Pancreas (tissue), 10 donors: ENCODE results near the gene CORO1C. TPM values are rescaled to one million over a fixed set of nuclear protein-coding genes. Genes with fewer than 3 reads are reported as not detected.

Experiments
- ATAC-seq, 4 donors: fragments of 200-7000 bp; cut with Tn5 transposase; one replicate each; pipeline versions ENCODE4 v1.8.0 to v1.9.1; 2020; ENCODE audit warnings: mild to moderate bottlenecking in 4 of 4, moderate library complexity in 4 of 4
- DNase-seq, 6 donors: peaks; one replicate each; pipeline ENCODE4 v3.0.0-alpha.2; 2020
- FAIRE-seq: peaks from 2 replicates; lab custom pipeline; 2012; peaks lifted over from hg19 to GRCh38; lab: Jason Lieb, UNC
- H3K27ac ChIP-seq, 4 donors: fragments of 200-600 bp; sonication (generic); 1 replicate in 3 of 4; 2 replicates in 1 of 4; pipeline versions ENCODE4 v1.5.0 to v1.8.0; 2020
- H3K27me3 ChIP-seq, 4 donors: fragments of 200-600 bp; one replicate each; pipeline ENCODE4 v1.8.0; 2021
- H3K36me3 ChIP-seq, 3 donors: fragments of 200-600 bp; sonication (generic) in 1 of 3; one replicate each; pipeline versions ENCODE4 v1.5.0 to v1.8.0; 2020 to 2021
- H3K4me1 ChIP-seq, 3 donors: fragments of 200-600 bp; one replicate each; pipeline ENCODE4 v1.8.0; 2021
- H3K4me3 ChIP-seq, 4 donors: fragments of 200-600 bp; sonication (generic) in 2 of 4; one replicate each; pipeline versions ENCODE4 v1.5.0 to v1.8.0; 2020 to 2021
- H3K9me3 ChIP-seq, 4 donors: fragments of 200-600 bp; one replicate each; pipeline ENCODE4 v1.8.0; 2021
- CTCF ChIP-seq, 4 donors: fragments of 200-600 bp; sonication (generic) in 3 of 4; IDR thresholded peaks; one replicate each; pipeline versions ENCODE4 v1.5.0 to v1.8.0; 2021; ENCODE audit warnings: antibody characterized with exemption in 4 of 4
- WGBS, 2 donors: extraction: QIAGEN DNeasy Blood & Tissue Kit; methylation state at CpG; one replicate each; pipeline ENCODE4 v1.1.7; 2013; 5-methylcytosine and 5-hydroxymethylcytosine counted together
- intact Hi-C, 3 donors: fragments of 100-400 bp; cut with DNase I; formaldehyde crosslinking; loops; one replicate each; pipeline versions ENCODE4 v1.11.1 to v1.14.2; 2022
- polyA plus RNA-seq, 2 donors: library from polyadenylated mRNA; stranded (reverse); fragments of 200-250 nt; gene quantifications; one replicate each; pipeline ENCODE4 v1.2.3, GENCODE V29; 2013
- total RNA-seq, 6 donors: library from RNA; stranded (reverse); fragmentation: NEBNext Ultra II Directional in 4 of 6; extraction: Animal tissue kit (Norgen Biotek cat#: 25700) in 4 of 6; gene quantifications; one replicate each; pipeline versions ENCODE4 v1.2.1 to v1.2.4, GENCODE V29; 2021 to 2023
- donor health status: healthy with polysubstance abuse.
- donor health status: DM: no; HTN: no; CAD: no; lungs with moderate emphysema.
- donor health status: DM: no; HTN: no; CAD: no.
- donor health status: control.
- donor health status: control.
- donor health status: Bipolar disorder and iron deficiency.
- donor health status: DM: yes; HTN: yes; CAD: no.
- donor health status: DM: no; HTN: no; CAD: no.
- donor health status: DM: no; HTN: no; CAD: no.
- donor health status: DM: yes; HTN: yes; CAD: no.

CORO1C gene
- total and polyA plus RNA-seq, 8 donors, result 9.9 to 62.3 (median 15.4) TPM

GRCh38 chr12:108704527-108704926 is 26.8 kb downstream of the CORO1C start:
- ATAC-seq (peak; percentile 58 to 83 (median 78)), FAIRE-seq (no peak), DNase-seq (peak in 1 of 6 donors; percentile 16)
- H3K36me3 ChIP-seq, result no peaks in the 10 kb centered on the region
- H3K4me1 ChIP-seq, result peaks cover 0 to 4% (median 0%) of the 10 kb centered on the region in 3 donors
- no peak for TF ChIP-seq CTCF (IDR thresholded peaks at IDR 0.05)
- H3K4me3 ChIP-seq, result no peak overlapping the region
- H3K27me3 ChIP-seq, result no peaks in the 10 kb centered on the region
- intact Hi-C loops, result no loop called here
- no peaks in the 10 kb centered on the region for H3K9me3 ChIP-seq
- 60 to 64% methylated on average over 5 of the region's 5 CpGs for WGBS, 2 donors
- no peak overlapping the region for H3K27ac ChIP-seq

GRCh38 chr12:108702595-108703320 is 28.6 kb downstream of the CORO1C start:
- no peak for TF ChIP-seq CTCF (IDR thresholded peaks at IDR 0.05)
- Histone ChIP-seq H3K27ac (no peak overlapping the region), H3K9me3 (no peaks in the 10 kb centered on the region), H3K4me1 (no peaks in the 10 kb centered on the region), H3K4me3 (no peak overlapping the region), H3K27me3 (no peaks in the 10 kb centered on the region), H3K36me3 (no peaks in the 10 kb centered on the region)
- DNase-seq (no peak), ATAC-seq (no peak), FAIRE-seq (no peak)
- intact Hi-C loops, result no loop called here
- WGBS, 2 donors, result 82 to 84% methylated on average over 10 of the region's 10 CpGs

GRCh38 chr12:108701779-108702441 is 29.4 kb downstream of the CORO1C start:
- H3K4me1 ChIP-seq, result no peaks in the 10 kb centered on the region
- no peak for DNase-seq
- FAIRE-seq, result no peak
- ATAC-seq, result peak in 1 of 4 donors; percentile 39
- 53 to 61% methylated on average over 5 of the region's 5 CpGs for WGBS, 2 donors
- no peak overlapping the region for H3K4me3 ChIP-seq
- no peak for TF ChIP-seq CTCF (IDR thresholded peaks at IDR 0.05)
- no peaks in the 10 kb centered on the region for H3K36me3 ChIP-seq
- intact Hi-C loops, result no loop called here
- no peaks in the 10 kb centered on the region for H3K9me3 ChIP-seq
- H3K27me3 ChIP-seq, result no peaks in the 10 kb centered on the region
- no peak overlapping the region for H3K27ac ChIP-seq

- no peak for FAIRE-seq
These were observed 30.3 kb downstream of the CORO1C start for GRCh38 chr12:108700833-108701541.

More at GRCh38 chr12:108700833-108701541, 30.3 kb downstream of the CORO1C start:
- intact Hi-C loops, result no loop called here
- Histone ChIP-seq H3K27ac (no peak overlapping the region), H3K4me1 (no peaks in the 10 kb centered on the region), H3K27me3 (no peaks in the 10 kb centered on the region), H3K9me3 (no peaks in the 10 kb centered on the region), H3K36me3 (no peaks in the 10 kb centered on the region), H3K4me3 (no peak overlapping the region)
- ATAC-seq, result no peak
- TF ChIP-seq CTCF (IDR thresholded peaks at IDR 0.05), result no peak
- DNase-seq, result no peak
- WGBS, 2 donors, result 90 to 91% methylated on average over 12 of the region's 12 CpGs
